Adipose tissue (tissue), 3 donors: Measurements from ENCODE around the gene ZNF888. TPM values are rescaled to one million over a fixed set of nuclear protein-coding genes. Genes with fewer than 3 reads are reported as not detected.
"Not testable (repeated sequence)": the region's sequence is repeated elsewhere in the genome, so short reads cannot be mapped to it uniquely, and the experiment has no call there.

Experiments
- H3K27ac ChIP-seq: one replicate; pipeline ENCODE4 v1.5.1; 2013; ENCODE audit warnings: low read depth, low read length
- WGBS, 3 donors: extraction: QIAGEN DNeasy Blood & Tissue Kit; methylation state at CpG; one replicate each; pipeline ENCODE4 v1.1.7; 2013; 5-methylcytosine and 5-hydroxymethylcytosine counted together
- polyA plus RNA-seq, 3 donors: library from polyadenylated mRNA; stranded (reverse); fragments of 200-250 nt; gene quantifications; one replicate each; pipeline ENCODE4 v1.2.3, GENCODE V29; 2013
- donor health status: healthy with polysubstance abuse.
- donor health status: Bipolar disorder and iron deficiency.
- donor health status: healthy.

ZNF888 gene
- polyA plus RNA-seq = 1 to 10 TPM; 1.0 to 2.8 (median 1.1) TPM

DNA sequence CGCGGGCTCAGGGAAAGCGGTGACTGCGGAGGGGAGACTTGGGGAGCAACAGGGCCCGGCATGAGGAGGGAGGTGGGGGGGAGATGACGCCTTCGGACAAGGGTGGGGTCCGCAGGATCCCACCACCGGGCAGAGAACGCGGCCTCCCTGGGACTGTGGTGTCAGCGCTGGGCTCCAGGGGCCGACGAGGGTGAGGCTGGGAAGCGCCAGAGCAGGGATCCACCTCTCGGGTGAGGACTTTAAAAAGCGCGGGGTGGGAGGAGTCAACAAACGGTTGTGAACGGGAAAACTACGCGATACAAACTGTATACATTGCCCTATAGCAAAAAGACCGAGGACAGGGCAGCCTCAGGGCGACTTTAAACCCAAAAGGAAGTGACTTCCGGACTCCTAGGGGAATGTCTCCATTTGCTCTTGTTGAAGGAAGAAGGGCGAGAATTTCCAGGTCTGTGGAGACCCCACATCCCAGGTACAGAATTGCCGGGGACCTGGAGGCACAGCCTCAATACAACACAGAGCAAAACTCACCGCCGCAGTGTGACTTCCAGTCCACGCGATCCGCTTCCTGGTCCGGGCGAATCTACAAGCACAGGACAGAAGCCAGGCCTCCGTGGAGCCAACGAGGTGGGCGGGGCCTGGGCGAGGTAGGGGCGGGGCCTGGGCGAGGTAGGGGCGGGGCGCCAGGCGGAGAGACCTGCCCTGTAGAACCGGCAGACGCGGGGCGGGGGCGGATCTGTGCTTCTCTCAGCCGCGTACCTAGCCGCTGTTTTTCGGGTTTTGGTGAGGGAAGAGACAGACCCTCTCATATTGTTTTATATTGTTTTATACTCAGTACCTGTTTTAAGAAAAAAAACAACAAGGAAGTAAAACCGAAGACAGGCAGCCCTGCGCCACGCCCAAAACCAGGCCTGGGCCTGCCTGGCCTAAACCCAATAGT lies at the start of gene ZNF888:
ZNF888 (minus strand) TSS at position 588 of the 937 bp plus-strand sequence. CDS start 5,555 bp downstream, outside the sequence.
- WGBS, 3 donors = 1 to 2% (median 1%) methylated on average over 55 of the region's 55 CpGs
- no peak within 1 kb of the TSS for H3K27ac ChIP-seq

DNA sequence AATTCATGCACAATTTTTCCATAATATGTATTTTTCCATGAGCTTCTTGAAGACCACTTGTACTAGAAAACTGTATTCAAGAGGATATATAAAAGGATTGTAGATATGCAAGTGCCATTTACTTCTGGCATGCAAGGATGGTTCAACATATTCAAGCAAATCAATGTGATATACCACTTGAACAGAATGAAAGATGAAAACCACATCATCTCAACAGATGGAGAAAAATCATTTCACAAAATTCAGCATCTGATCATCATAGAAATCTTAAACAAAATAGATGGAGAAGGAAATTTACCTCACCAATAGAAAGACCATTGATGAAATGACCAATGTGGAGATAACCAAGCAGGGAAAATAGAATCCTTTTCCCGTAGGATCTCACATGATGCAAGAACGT lies 44.5 kb upstream of the ZNF888 start:
- 90 to 93% (median 91%) methylated on average over 2 of the region's 2 CpGs for WGBS, 3 donors
- no peak overlapping the region for H3K27ac ChIP-seq

GRCh38 chr19:52963247-52963618 lies 40.0 kb upstream of the ZNF888 start:
- 1 to 4% (median 1%) methylated on average over 12 of the region's 12 CpGs for WGBS, 3 donors
- H3K27ac ChIP-seq = no peak overlapping the region

GRCh38 chr19:52962394-52963246 lies 39.4 kb upstream of the ZNF888 start, which contains the start of gene ZNF816:
ZNF816 (minus strand) TSS chr19:52962881; CDS start chr19:52956089, 6,792 bp downstream.
- H3K27ac ChIP-seq = no peak within 1 kb of the TSS
- WGBS, 3 donors = 0% methylated on average over 55 of the region's 55 CpGs

- 11 to 36% (median 36%) methylated on average over 5 of the region's 5 CpGs for WGBS, 3 donors
- no peak overlapping the region for H3K27ac ChIP-seq
Measured at GRCh38 chr19:52961981-52962380, 38.8 kb upstream of the ZNF888 start.

GRCh38 chr19:52959613-52960295 lies 36.5 kb upstream of the ZNF888 start:
- 88 to 98% (median 95%) methylated on average over 11 of the region's 11 CpGs for WGBS, 3 donors
- H3K27ac ChIP-seq = no peak overlapping the region

DNA sequence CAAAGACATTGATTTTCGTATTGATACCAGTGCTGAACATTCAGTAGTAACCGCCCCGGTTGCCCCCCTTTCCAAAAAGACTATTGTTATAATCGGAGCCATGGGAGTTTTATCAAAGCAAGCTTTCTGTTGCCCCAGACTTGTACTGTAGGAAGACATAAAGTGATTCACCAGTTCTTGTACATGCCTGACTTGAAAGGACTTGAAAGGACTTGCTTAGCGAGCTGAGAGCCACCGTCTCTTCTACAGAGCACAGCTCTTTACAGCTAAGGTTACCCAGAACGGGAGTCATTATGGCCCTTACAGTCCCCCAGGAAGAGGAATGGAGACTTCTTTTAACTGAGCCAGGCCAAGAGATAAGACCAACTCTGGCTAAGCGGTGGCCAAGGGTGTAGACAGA lies 34.4 kb upstream of the ZNF888 start:
- 92 to 99% (median 99%) methylated on average over 8 of the region's 8 CpGs for WGBS, 3 donors

DNA sequence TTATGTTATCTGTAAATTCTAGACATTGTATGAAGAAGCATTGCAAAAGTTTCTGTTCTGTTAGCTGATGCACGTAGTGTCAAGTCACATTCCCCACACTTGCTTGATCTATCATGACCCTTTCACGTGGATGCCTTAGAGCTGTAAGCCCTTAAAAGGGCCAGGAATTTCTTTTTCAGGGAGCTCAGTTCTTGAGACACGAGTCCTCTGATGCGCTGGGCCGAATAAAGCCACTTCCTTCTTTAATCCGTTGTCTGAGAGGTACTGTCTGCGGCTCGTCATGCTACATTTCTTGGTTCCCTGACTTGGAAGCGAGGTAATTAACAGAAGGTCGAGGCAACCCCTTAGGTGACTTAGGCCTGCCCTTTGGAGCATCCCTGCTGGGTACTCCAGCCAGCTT lies 33.7 kb upstream of the ZNF888 start:
- H3K27ac ChIP-seq = no peak overlapping the region
- 96 to 98% (median 97%) methylated on average over 10 of the region's 10 CpGs for whole genome bisulfite sequencing, 3 donors

More for the DNA sequence above, 34.4 kb upstream of the ZNF888 start:
- no peak overlapping the region for H3K27ac ChIP-seq

GRCh38 chr19:52949422-52949821 lies 26.2 kb upstream of the ZNF888 start:
- 0 to 99% (median 95%) methylated on average over 1 of the region's 1 CpG for WGBS, 3 donors
- H3K27ac ChIP-seq = no peak overlapping the region

DNA sequence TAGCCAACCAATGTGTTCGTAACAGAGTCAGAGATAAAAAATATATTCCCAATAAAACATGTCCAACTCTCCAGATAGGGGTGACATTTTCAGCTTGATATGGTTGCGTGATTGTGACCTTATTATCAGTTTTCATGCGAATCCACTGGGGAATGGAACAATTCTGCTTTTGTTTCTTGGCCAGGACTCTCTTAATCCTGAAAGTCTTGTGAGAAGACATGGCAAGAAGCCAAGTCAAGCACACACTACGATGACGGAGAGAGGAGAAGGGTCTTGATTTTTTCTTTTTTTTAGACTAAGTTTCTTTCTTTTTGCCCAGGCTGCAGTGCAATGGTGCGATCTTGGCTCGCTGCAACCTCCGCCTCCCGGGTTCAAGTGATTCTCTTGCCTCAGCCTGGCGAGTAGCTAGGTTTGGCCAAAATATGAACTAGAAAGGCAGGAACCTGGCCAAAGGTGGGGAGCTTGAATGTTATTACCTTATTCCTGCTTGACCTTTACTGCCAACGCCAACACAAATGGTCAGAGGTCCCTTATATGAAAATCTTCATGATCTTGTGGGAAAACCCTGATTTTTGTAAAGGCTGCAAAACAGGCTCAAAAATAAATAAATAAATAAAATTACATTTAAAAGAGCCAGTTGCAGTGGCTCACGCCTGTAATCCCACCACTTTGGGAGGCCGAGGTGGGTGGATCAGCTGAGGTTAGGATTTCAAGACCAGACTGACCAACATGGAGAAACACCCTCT lies 25.0 kb upstream of the ZNF888 start:
- WGBS, 3 donors = 86 to 97% (median 97%) methylated on average over 13 of the region's 13 CpGs
- H3K27ac ChIP-seq = no peak overlapping the region

GRCh38 chr19:52946322-52947310 lies 23.4 kb upstream of the ZNF888 start:
- no peak overlapping the region for H3K27ac ChIP-seq
- 20 to 49% (median 40%) methylated on average over 35 to 39 of the region's 39 CpGs for WGBS, 3 donors

DNA sequence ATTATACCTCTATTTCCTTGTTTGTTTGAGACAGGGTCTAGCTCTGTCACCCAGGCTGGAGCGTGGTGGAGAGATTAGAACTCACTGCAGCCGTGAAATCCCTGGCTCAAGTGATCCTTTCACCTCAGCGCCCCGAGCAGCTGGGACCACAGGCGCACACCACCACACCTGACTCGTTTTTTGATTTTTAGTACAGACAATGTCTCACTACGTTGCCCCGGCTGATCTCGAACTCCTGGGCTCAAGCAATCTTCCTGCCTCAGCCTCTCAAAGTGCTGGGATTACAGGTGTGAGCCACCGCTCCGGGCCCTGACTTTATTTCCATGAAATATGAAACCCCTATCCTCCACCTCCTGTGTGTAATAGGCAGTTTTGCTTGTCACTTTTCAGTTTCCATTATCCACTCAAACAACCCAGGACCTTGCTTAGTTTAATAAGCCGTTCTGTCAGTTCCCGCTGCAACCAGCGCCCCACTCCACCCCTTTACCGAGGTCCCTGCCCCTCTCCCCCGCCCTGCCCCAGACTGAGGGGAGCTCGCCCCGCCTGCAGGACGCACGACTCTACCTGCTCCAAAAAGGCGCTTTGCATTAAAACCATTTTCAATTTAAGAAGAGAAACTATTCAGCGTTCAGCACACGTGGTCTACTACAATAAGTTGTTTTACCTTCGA lies 22.6 kb upstream of the ZNF888 start:
- WGBS, 3 donors = 33 to 71% (median 67%) methylated on average over 24 of the region's 24 CpGs
- no peak overlapping the region for H3K27ac ChIP-seq

DNA sequence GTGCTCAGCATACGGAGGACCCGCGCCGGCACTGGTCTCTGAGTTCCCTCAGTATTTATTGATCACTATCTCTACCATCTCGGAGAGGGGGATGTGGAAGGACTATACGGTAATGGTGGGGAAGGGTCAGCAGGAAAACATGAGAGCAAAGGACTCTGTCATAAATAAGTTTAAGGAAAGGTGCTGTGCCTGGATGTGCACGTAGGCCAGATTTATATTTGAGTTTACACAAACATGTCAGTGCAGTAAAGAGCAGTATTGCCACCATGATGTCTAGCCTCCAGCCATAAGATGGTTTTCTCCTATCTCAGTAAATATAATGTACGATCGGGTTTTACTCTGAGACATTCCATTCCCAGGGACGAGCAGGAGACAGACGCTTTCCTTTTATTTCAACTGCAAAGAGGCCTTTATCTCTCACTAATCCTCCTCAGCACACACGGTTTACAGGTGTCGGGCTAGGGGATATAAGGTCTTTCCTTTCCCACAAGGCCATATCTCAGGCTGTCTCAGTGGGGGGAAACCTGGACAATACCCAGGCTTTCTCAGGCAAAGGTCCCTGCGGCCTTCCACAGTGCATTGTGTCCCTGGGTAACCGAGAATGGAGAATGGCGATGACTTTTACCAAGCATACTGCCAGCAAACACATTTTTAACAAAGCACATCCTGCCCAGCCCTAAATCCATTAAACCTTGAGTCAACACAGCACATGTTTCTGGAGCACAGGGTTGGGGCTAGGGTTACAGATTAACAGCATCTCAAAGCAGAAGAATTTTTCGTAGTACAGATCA lies 21.7 kb upstream of the ZNF888 start:
- not testable (repeated sequence) for H3K27ac ChIP-seq
- WGBS, 3 donors = 57 to 84% (median 79%) methylated on average over 17 of the region's 17 CpGs

GRCh38 chr19:52943884-52944643 lies 20.8 kb upstream of the ZNF888 start:
- WGBS, 3 donors = 48 to 86% (median 80%) methylated on average over 17 of the region's 17 CpGs
- no peak overlapping the region for H3K27ac ChIP-seq
